Activated naive CD4-positive, alpha-beta T cell treated with anti-CD3 and anti-CD28 coated beads for 36 hours (primary cell): ENCODE results near the gene DDX56. TPM values are rescaled to one million over a fixed set of nuclear protein-coding genes. Genes with fewer than 3 reads are reported as not detected.
A peak's percentile ranks its signal among the peaks of the same experiment; 100 is the strongest.

Experiments used
- CTCF ChIA-PET: fragments of 350-600 bp; sonication (Branson Sonifier 250); formaldehyde crosslinking; loops from one replicate; lab custom pipeline; 2021; ENCODE audit warnings: antibody characterized with exemption; lab: Charles Lee
- DNase-seq: peaks from one replicate; pipeline ENCODE4 v3.0.0-alpha.2; 2020
- H3K27ac Mint-ChIP-seq: one replicate; pipeline ENCODE4 v1.8.0; 2021; ENCODE audit warnings: mild to moderate bottlenecking, mixed read lengths
- H3K27me3 Mint-ChIP-seq: one replicate; pipeline ENCODE4 v1.8.0; 2021; ENCODE audit warnings: low read depth, mixed read lengths
- H3K36me3 Mint-ChIP-seq: one replicate; pipeline ENCODE4 v1.8.0; 2021; ENCODE audit warnings: low read depth, mixed read lengths
- H3K4me1 Mint-ChIP-seq: one replicate; pipeline ENCODE4 v1.8.0; 2021; ENCODE audit warnings: low read depth, mixed read lengths
- H3K4me3 Mint-ChIP-seq: one replicate; pipeline ENCODE4 v1.8.0; 2021; ENCODE audit warnings: mild to moderate bottlenecking, moderate library complexity, mixed read lengths
- H3K9me3 Mint-ChIP-seq: one replicate; pipeline ENCODE4 v1.8.0; 2021; ENCODE audit warnings: mixed read lengths
- intact Hi-C: fragments of 100-400 bp; cut with micrococcal nuclease; formaldehyde crosslinking; loops from one replicate; pipeline ENCODE4 v1.15.1; 2023
- total RNA-seq, 2 experiments: library from RNA; stranded (reverse); gene quantifications; one replicate each; pipeline ENCODE4 v1.2.3, GENCODE V29; 2021

DDX56 gene
- total RNA-seq, result 10 to 100 TPM; 65.8 to 74.0 TPM

DNA sequence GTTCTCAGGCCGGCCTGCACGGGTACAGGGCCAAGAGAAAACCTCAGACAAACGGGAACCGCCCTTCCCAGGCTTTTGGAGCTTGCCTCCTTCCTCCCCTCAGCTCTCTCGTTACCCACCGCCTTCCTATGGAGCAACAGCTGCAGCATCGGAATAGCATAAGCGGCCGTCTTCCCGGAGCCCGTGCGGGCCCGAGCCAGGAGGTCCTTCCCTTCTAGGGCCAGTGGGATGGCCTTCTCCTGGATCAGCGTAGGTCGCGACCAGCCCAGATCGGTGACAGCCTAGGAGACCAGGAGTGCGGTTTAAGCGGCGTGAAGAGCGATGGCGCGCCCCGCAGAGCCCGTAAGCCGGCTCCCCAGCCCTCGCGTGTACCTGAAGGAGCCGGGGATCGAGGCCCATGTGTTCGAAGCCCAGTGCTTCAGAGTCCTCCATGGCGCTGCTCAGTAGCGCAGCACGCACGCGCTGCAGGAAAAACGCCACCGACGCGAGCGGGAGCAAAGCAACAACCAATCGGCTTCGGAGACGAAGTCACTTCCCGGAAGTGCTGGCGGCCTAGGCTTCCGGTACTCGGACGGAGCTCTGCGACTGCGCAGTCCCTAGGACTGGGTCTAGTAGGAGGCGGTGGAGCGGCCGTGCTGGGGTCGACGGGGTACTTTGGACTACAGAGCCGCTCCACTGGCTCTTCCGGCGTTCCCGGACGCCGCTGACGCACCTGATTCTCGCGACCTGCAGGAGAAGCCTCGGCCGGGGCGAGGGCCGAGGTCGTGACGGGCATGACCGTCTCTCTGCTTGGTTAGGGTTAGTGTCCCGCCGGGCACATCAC is at the start of gene DDX56:
Gene DDX56 (minus strand): TSS at position 445 of the 823 bp plus-strand sequence. CDS start 13 bp downstream, at position 432.
- CTCF ChIA-PET, result interaction anchor here (0.6 to 5.1 kb wide), 7 partner anchors 8 to 333 kb away, joined by 3 to 34 read pairs (median 3); no protein-coding TSS in a partner anchor
- DNase-seq, result peak; percentile 96
- peaks cover 52% of the 10 kb centered on the region for H3K4me1 Mint-ChIP-seq
- H3K27ac Mint-ChIP-seq, result peak within 1 kb of the TSS; percentile 93
- H3K27me3 Mint-ChIP-seq, result no peaks in the 10 kb centered on the region
- peaks cover 61% of the 10 kb centered on the region for H3K36me3 Mint-ChIP-seq
- intact Hi-C loops, result loop anchor here (1.0 to 5.0 kb wide), 3 partner anchors 9 to 491 kb away; partner anchors contain the start of genes NUDCD3, POLM and TMED4
- peak within 1 kb of the TSS; percentile 96 for H3K4me3 Mint-ChIP-seq
- no peaks in the 10 kb centered on the region for H3K9me3 Mint-ChIP-seq

DNA sequence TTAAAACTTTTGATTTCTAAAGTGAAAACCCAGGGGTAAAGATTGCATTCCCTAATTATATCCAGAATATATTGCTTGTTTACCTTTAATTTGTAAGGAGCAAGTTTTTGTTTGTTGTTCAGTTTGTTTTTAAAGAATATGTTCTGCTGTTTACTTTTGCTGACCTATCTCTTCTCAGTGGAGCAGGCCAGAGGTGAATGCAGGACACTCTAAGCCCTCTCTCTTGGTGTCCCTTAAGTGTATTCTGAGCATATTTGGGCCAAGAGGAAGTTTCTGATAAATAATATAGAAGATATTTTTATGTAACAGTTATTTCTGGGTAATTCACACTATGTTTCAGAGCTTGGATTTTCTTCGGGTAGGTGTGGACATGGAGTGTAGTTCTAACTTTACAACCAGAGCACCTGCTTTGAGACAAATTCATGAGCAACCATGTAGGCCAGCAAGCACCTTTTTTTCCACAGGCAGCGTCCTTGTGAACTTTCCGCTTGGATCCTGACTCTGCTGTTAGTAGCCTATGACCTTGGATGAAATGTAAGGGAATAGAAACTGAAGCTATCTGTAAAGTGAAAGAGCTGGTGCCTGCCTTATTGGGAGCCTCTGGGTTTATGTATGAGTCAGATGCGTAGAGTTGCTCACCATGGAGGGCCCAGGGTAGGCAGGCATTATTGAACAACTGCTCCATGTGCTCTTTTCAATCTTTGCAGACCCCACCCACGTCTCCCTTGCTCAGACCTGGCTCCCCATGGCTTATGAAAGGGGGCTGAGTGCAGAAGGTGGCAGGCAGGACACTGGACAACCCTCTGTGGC is 48.8 kb upstream of the DDX56 start:
- H3K9me3 Mint-ChIP-seq, result no peaks in the 10 kb centered on the region
- no peaks in the 10 kb centered on the region for H3K27me3 Mint-ChIP-seq
- peak overlapping the region; percentile 76 for H3K27ac Mint-ChIP-seq
- DNase-seq, result peak; percentile 69
- H3K4me3 Mint-ChIP-seq, result peak overlapping the region; percentile 39
- peaks cover 72% of the 10 kb centered on the region for H3K4me1 Mint-ChIP-seq
- peaks cover 17% of the 10 kb centered on the region for H3K36me3 Mint-ChIP-seq
- intact Hi-C loops, result loop anchor here (1.0 kb wide), 1 partner anchor 16 kb away; no protein-coding TSS in a partner anchor
- CTCF ChIA-PET, result interaction anchor here (1.8 to 7.6 kb wide), 2 partner anchors 15 to 18 kb away, joined by 5 to 52 read pairs; no protein-coding TSS in a partner anchor

DNA sequence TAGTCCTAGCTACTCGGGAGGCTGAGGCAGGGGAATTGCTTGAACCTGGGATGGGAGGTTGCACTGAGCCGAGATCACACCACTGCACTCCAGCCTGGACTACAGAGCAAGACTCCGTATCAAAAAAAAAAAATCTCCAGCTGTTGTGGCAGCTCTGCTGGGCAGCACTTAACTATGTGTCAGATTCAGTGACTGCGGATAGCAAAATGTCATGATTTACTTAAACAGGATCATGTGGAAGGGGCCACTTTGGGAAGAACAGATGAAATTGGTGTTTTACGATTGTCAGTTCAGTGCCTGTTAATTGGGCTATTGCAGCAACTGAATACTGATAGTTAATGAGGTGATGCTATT is 48.0 kb upstream of the DDX56 start:
- CTCF ChIA-PET, result interaction anchor here (1.8 to 7.6 kb wide), 2 partner anchors 15 to 18 kb away, joined by 5 to 52 read pairs; no protein-coding TSS in a partner anchor
- peak overlapping the region; percentile 0 for H3K27ac Mint-ChIP-seq
- H3K4me3 Mint-ChIP-seq, result no peak overlapping the region
- peaks cover 79% of the 10 kb centered on the region for H3K4me1 Mint-ChIP-seq
- intact Hi-C loops, result loop anchor here (1.0 kb wide), 1 partner anchor 17 kb away; no protein-coding TSS in a partner anchor
- peaks cover 17% of the 10 kb centered on the region for H3K36me3 Mint-ChIP-seq
- DNase-seq, result no peak
- no peaks in the 10 kb centered on the region for H3K9me3 Mint-ChIP-seq
- no peaks in the 10 kb centered on the region for H3K27me3 Mint-ChIP-seq

- CTCF ChIA-PET, result interaction anchor here (1.8 to 7.6 kb wide), 2 partner anchors 16 to 17 kb away, joined by 5 to 52 read pairs; no protein-coding TSS in a partner anchor
- peak overlapping the region; percentile 0 for H3K27ac Mint-ChIP-seq
- H3K9me3 Mint-ChIP-seq, result no peaks in the 10 kb centered on the region
- H3K4me1 Mint-ChIP-seq, result peaks cover 80% of the 10 kb centered on the region
- intact Hi-C loops, result no loop called here
- no peak for DNase-seq
- no peak overlapping the region for H3K4me3 Mint-ChIP-seq
- H3K27me3 Mint-ChIP-seq, result no peaks in the 10 kb centered on the region
- peaks cover 17% of the 10 kb centered on the region for H3K36me3 Mint-ChIP-seq
These were observed 47.5 kb upstream of the DDX56 start for GRCh38 chr7:44621034-44621749.

- intact Hi-C loops, result loop anchor here (5.0 kb wide), 2 partner anchors 584 to 691 kb away; partner anchors contain the start of gene UBE2D4
- no peaks in the 10 kb centered on the region for H3K9me3 Mint-ChIP-seq
- peak; percentile 41 for DNase-seq
- peak overlapping the region; percentile 95 for H3K27ac Mint-ChIP-seq
- peaks cover 11% of the 10 kb centered on the region for H3K36me3 Mint-ChIP-seq
- H3K27me3 Mint-ChIP-seq, result no peaks in the 10 kb centered on the region
- H3K4me3 Mint-ChIP-seq, result no peak overlapping the region
- H3K4me1 Mint-ChIP-seq, result peaks cover 84% of the 10 kb centered on the region
- CTCF ChIA-PET, result interaction anchor here (0.6 kb wide), 1 partner anchor 20 kb away, joined by 3 read pairs; no protein-coding TSS in a partner anchor
These were observed 45.0 kb upstream of the DDX56 start for GRCh38 chr7:44618753-44619152.

- intact Hi-C loops, result loop anchor here (5.0 kb wide), 2 partner anchors 584 to 691 kb away; partner anchors contain the start of gene UBE2D4
- Mint-ChIP-seq H3K4me1 (peaks cover 80% of the 10 kb centered on the region), H3K4me3 (no peak overlapping the region), H3K27me3 (no peaks in the 10 kb centered on the region), H3K36me3 (peaks cover 11% of the 10 kb centered on the region), H3K27ac (peak overlapping the region; percentile 95), H3K9me3 (no peaks in the 10 kb centered on the region)
- no peak for DNase-seq
- CTCF ChIA-PET, result no interaction called here
These were observed 44.3 kb upstream of the DDX56 start for GRCh38 chr7:44618045-44618444.

- peaks cover 73% of the 10 kb centered on the region for H3K4me1 Mint-ChIP-seq
- H3K27ac Mint-ChIP-seq, result peak overlapping the region; percentile 95
- CTCF ChIA-PET, result interaction anchor here (0.7 to 1.5 kb wide), 4 partner anchors 10 to 29 kb away, joined by 3 to 4 read pairs (median 4); no protein-coding TSS in a partner anchor
- peak overlapping the region; percentile 48 for H3K4me3 Mint-ChIP-seq
- H3K9me3 Mint-ChIP-seq, result no peaks in the 10 kb centered on the region
- peaks cover 11% of the 10 kb centered on the region for H3K36me3 Mint-ChIP-seq
- H3K27me3 Mint-ChIP-seq, result no peaks in the 10 kb centered on the region
- intact Hi-C loops, result loop anchor here (1.0 to 5.0 kb wide), 12 partner anchors 9 to 690 kb away; partner anchors contain the start of genes H2AZ2, OGDH, PPIA and TMED4
- peak; percentile 65 for DNase-seq
These were observed 43.6 kb upstream of the DDX56 start for GRCh38 chr7:44617225-44617890.

- H3K27ac Mint-ChIP-seq, result no peak overlapping the region
- H3K27me3 Mint-ChIP-seq, result no peaks in the 10 kb centered on the region
- no peak for DNase-seq
- peaks cover 11% of the 10 kb centered on the region for H3K36me3 Mint-ChIP-seq
- no peak overlapping the region for H3K4me3 Mint-ChIP-seq
- CTCF ChIA-PET, result interaction anchor here (0.9 to 1.5 kb wide), 4 partner anchors 9 to 24 kb away, joined by 3 to 4 read pairs (median 4); no protein-coding TSS in a partner anchor
- intact Hi-C loops, result loop anchor here (5.0 kb wide), 2 partner anchors 586 to 689 kb away; partner anchors contain the start of gene UBE2D4
- no peaks in the 10 kb centered on the region for H3K9me3 Mint-ChIP-seq
- H3K4me1 Mint-ChIP-seq, result peaks cover 70% of the 10 kb centered on the region
These were observed 42.8 kb upstream of the DDX56 start for GRCh38 chr7:44616545-44616944.

GRCh38 chr7:44615793-44616192 is 42.1 kb upstream of the DDX56 start:
- H3K4me3 Mint-ChIP-seq, result no peak overlapping the region
- peaks cover 11% of the 10 kb centered on the region for H3K36me3 Mint-ChIP-seq
- no peaks in the 10 kb centered on the region for H3K9me3 Mint-ChIP-seq
- CTCF ChIA-PET, result interaction anchor here (0.7 to 1.5 kb wide), 4 partner anchors 9 to 156 kb away, joined by 3 to 4 read pairs (median 4); no protein-coding TSS in a partner anchor
- H3K27ac Mint-ChIP-seq, result no peak overlapping the region
- intact Hi-C loops, result loop anchor here (5.0 kb wide), 2 partner anchors 587 to 688 kb away; partner anchors contain the start of gene UBE2D4
- DNase-seq, result no peak
- no peaks in the 10 kb centered on the region for H3K27me3 Mint-ChIP-seq
- H3K4me1 Mint-ChIP-seq, result peaks cover 63% of the 10 kb centered on the region

- Mint-ChIP-seq H3K36me3 (peaks cover 11% of the 10 kb centered on the region), H3K4me1 (peaks cover 60% of the 10 kb centered on the region), H3K27ac (peak overlapping the region; percentile 25), H3K9me3 (no peaks in the 10 kb centered on the region), H3K27me3 (no peaks in the 10 kb centered on the region), H3K4me3 (no peak overlapping the region)
- intact Hi-C loops, result loop anchor here (5.0 kb wide), 2 partner anchors 587 to 688 kb away; partner anchors contain the start of gene UBE2D4
- DNase-seq, result peak; percentile 57
- CTCF ChIA-PET, result interaction anchor here (0.7 kb wide), 1 partner anchor 157 kb away, joined by 3 read pairs; no protein-coding TSS in a partner anchor
These were observed 41.5 kb upstream of the DDX56 start for GRCh38 chr7:44615149-44615611.
